Gastroesophageal sphincter (tissue), 4 donors: ENCODE measurements around the gene OTX1. TPM values are rescaled to one million over a fixed set of nuclear protein-coding genes. Genes with fewer than 3 reads are reported as not detected.

Experiments used
- ATAC-seq: fragments of 150-250 bp; one replicate; pipeline ENCODE4 v1.9.1; 2016; ENCODE audit warnings: mild to moderate bottlenecking, moderate library complexity
- H3K27ac ChIP-seq, 4 donors: fragments of 200-600 bp; sonication (generic) in 3 of 4; 1 replicate in 3 of 4; 2 replicates in 1 of 4; pipeline ENCODE4 v1.5.1; 2016 to 2019
- H3K27me3 ChIP-seq: fragments of 200-600 bp; sonication (generic); one replicate; pipeline ENCODE4 v1.5.1; 2019
- H3K36me3 ChIP-seq, 2 donors: fragments of 200-600 bp; sonication (generic); one replicate each; pipeline ENCODE4 v1.5.1; 2019; ENCODE audit warnings: control low read depth in 1 of 2
- H3K4me1 ChIP-seq, 3 donors: fragments of 200-600 bp; sonication (generic); 1 replicate in 2 of 3; 2 replicates in 1 of 3; pipeline ENCODE4 v1.5.1; 2016 to 2019; ENCODE audit warnings: control low read depth in 2 of 3
- H3K4me3 ChIP-seq, 2 donors: fragments of 200-600 bp; sonication (generic); one replicate each; pipeline ENCODE4 v1.5.1; 2019; ENCODE audit warnings: mild to moderate bottlenecking in 1 of 2, moderate library complexity in 1 of 2
- H3K9me3 ChIP-seq, 3 donors: fragments of 200-600 bp; sonication (generic); one replicate each; pipeline ENCODE4 v1.5.1; 2017 to 2019; ENCODE audit warnings: control low read depth in 2 of 3
- EP300 ChIP-seq: sonication (generic); formaldehyde crosslinking; IDR thresholded peaks from one replicate; pipeline ENCODE4 v1.6.1; 2017; ENCODE audit warnings: antibody characterized with exemption, mild to moderate bottlenecking
- POLR2A ChIP-seq, 2 donors: fragments of 450-650 bp; IDR thresholded peaks; one replicate each; pipeline ENCODE4 v1.6.1; 2017; ENCODE audit warnings: antibody characterized with exemption in 2 of 2, mild to moderate bottlenecking in 2 of 2, moderate library complexity in 1 of 2
- POLR2AphosphoS5 ChIP-seq: sonication (generic); formaldehyde crosslinking; IDR thresholded peaks from one replicate; pipeline ENCODE4 v1.6.1; 2017; ENCODE audit warnings: antibody characterized with exemption
- WGBS, 2 donors: methylation state at CpG; one replicate each; pipeline ENCODE4 v1.1.5; 2018; ENCODE audit warnings: low coverage in 1 of 2; 5-methylcytosine and 5-hydroxymethylcytosine counted together
- total RNA-seq, 4 donors: library from RNA; depleted of rRNA; stranded (reverse); fragments of >200 nt; gene quantifications; one replicate each; pipeline ENCODE4 v1.1.0, GENCODE V29; 2016
- TF ChIP-seq, protein P1 (sequence below), 4 experiments: fragments of 200-600 bp in 2 of 4; fragments of 450-650 bp in 2 of 4; sonication (generic) in 1 of 4; IDR thresholded peaks; one replicate each; pipeline ENCODE4 v1.5.1; 2017 to 2019; ENCODE audit warnings: antibody characterized with exemption in 4 of 4, mild to moderate bottlenecking in 2 of 4, moderate library complexity in 2 of 4

Gene OTX1
- total RNA-seq, 4 donors from 2014 or later, result 0.62 TPM; not detected in 3

DNA sequence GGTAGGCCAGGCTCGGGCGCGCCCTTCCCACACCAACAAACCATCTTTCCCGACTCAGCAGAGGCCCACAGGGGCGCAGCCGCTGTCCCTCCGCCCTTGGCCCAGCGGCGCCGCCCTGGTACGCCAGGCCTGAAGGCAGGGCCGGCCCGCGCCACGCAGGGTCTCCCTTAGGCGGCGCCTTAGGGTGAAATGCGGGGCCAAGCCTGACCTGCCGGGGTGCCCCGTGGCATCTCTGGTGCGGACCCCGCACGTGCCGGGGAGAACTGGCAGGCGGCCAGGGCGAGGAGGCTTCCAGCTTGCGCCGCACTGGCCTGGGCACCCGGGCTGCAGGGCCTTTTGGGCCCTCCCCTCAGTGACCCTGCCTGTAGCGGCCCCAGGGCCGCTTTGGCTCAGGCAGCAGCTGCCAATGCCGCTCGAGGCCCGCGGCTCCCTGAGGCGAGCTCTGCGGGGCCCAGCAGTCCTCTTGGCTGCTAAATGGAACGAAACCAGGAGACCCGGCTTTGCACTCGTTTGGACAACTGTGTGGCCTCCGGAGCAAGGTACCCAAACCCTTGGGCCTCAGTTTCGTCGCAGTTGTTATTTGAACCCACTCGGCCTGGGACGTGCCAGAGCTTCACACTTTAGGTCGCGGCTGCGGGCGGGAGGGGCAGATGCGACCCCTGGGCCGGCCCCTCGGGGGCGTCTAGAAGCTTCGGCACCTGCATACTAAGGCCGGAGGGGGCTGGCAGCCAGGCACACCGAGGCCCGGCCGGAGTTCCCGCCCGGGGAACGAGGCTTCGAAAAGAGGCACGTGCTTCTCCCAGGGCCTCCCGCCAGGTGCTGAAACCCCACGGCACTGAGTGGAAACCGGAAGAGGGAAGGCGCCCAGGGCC, 8.5 kb downstream of the OTX1 start:
- peaks cover 100% of the 10 kb centered on the region for H3K27me3 ChIP-seq
- H3K4me1 ChIP-seq, result peaks cover 2 to 59% (median 36%) of the 10 kb centered on the region in 3 donors
- no peaks in the 10 kb centered on the region for H3K36me3 ChIP-seq
- H3K27ac ChIP-seq, result no peak overlapping the region
- H3K4me3 ChIP-seq, result peak overlapping the region in 1 of 2 donors; percentile 29
- TF ChIP-seq EP300 (no peak), POLR2AphosphoS5 (no peak), POLR2A (IDR thresholded peaks at IDR 0.05) (no peak)
- TF ChIP-seq, protein P1, sequence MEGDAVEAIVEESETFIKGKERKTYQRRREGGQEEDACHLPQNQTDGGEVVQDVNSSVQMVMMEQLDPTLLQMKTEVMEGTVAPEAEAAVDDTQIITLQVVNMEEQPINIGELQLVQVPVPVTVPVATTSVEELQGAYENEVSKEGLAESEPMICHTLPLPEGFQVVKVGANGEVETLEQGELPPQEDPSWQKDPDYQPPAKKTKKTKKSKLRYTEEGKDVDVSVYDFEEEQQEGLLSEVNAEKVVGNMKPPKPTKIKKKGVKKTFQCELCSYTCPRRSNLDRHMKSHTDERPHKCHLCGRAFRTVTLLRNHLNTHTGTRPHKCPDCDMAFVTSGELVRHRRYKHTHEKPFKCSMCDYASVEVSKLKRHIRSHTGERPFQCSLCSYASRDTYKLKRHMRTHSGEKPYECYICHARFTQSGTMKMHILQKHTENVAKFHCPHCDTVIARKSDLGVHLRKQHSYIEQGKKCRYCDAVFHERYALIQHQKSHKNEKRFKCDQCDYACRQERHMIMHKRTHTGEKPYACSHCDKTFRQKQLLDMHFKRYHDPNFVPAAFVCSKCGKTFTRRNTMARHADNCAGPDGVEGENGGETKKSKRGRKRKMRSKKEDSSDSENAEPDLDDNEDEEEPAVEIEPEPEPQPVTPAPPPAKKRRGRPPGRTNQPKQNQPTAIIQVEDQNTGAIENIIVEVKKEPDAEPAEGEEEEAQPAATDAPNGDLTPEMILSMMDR (IDR thresholded peaks at IDR 0.05), result no peak
- ATAC-seq, result no peak
- 0% methylated on average over 3 of the region's 67 CpGs; no CpG with 5 or more reads in 1 of the 2 donors for WGBS, 2 donors
- H3K9me3 ChIP-seq, result peaks cover 0 to 9% (median 0%) of the 10 kb centered on the region in 3 donors

DNA sequence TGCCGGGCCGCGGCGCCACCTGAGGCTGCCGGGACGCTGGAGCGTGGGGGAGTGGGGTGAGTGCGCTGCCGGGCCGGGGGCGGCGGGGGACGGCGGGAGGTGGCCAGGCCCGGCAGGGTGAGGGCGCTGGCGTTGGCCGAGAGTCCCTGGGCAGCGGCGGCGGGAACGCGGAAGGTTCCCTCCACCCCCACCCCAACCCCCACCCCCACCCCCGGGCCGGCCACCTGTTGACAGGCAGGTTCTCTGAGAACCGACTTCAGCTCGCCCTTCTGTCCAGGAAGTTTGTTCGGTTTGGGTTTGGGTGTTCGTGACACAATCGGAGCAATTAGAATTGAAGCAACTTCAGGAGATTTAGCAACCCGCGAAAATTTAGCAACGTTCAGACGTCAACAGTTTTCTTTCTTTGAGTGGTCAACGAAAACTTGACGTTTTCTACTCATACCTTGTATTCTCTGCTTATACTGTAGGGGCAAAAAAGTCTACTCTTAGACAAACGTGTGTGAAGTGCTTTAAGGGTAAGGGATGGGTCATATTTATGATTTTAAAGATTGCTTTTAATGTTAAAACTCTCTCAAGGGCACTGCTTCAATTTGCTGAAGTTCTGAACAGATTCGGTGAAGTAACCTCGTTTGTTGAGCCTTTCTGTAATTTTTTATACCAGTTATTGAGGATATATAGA, 9.3 kb downstream of the OTX1 start:
- Histone ChIP-seq H3K4me3 (peak overlapping the region in 1 of 2 donors; percentile 29), H3K27ac (no peak overlapping the region), H3K27me3 (peaks cover 100% of the 10 kb centered on the region), H3K36me3 (no peaks in the 10 kb centered on the region), H3K4me1 (peaks cover 2 to 51% (median 36%) of the 10 kb centered on the region in 3 donors), H3K9me3 (peaks cover 0 to 6% (median 0%) of the 10 kb centered on the region in 3 donors)
- 6 to 9% methylated on average over 11 to 12 of the region's 39 CpGs for WGBS, 2 donors
- no peak for ATAC-seq
- peak; percentile 46 for TF ChIP-seq POLR2AphosphoS5
- TF ChIP-seq POLR2A (IDR thresholded peaks at IDR 0.05), result no peak
- TF ChIP-seq, protein P1 (IDR thresholded peaks at IDR 0.05), result no peak
- TF ChIP-seq EP300, result no peak

DNA sequence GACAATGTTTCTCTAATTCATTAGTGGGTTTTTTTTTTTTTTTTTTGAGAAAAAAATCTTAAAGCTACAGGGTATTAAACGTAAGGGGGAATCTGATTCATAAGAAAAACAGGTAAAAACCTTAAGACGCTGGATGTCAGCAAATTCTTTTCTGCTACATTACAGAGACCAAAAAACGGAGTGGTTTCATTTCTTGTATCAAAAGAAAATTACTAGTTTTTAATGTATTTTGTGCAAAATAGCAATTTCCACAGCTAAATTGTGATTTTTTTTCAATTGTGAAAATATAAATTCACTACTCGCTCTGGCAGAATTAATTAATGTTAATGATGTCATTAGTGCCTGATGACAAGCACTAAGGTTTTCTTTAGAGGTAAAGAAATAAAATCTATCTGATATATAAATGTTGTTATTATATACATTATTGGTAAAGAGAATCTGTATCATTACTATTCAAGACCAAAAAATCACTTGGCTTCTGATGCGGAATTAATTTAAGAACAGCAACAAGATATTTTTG, 9.9 kb downstream of the OTX1 start:
- no peak for TF ChIP-seq POLR2A (IDR thresholded peaks at IDR 0.05)
- TF ChIP-seq, protein P1 (IDR thresholded peaks at IDR 0.05), result no peak
- TF ChIP-seq POLR2AphosphoS5, result no peak
- TF ChIP-seq EP300, result no peak
- H3K27me3 ChIP-seq, result peaks cover 100% of the 10 kb centered on the region

DNA sequence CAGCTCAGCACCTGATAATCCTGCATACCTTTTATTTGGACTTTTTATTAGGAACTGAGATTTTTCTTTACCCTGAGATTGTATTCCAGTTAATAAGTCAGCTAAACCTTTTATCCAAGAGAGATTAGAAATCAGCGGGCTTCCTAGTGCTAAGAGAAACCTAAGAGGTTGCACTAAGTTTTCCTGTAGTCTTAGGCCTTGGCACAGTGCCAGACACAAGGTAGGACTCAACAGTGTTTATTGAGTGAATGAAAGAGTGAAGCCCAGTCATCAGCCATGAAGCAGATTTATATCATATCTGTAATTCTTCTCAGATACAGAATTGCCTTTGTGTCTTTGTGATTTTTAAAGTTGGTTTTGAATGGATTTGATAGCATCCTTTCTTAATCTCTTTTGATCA, 13.6 kb downstream of the OTX1 start:
- TF ChIP-seq EP300, result no peak
- no peak for TF ChIP-seq POLR2A (IDR thresholded peaks at IDR 0.05)
- no peak for TF ChIP-seq POLR2AphosphoS5
- TF ChIP-seq, protein P1 (IDR thresholded peaks at IDR 0.05), result no peak
- H3K27ac ChIP-seq, result no peak overlapping the region
- no peaks in the 10 kb centered on the region for H3K36me3 ChIP-seq
- peaks cover 0 to 6% (median 0%) of the 10 kb centered on the region in 3 donors for H3K9me3 ChIP-seq
- 67 to 83% methylated on average over 1 of the region's 1 CpG for WGBS, 2 donors
- peaks cover 96% of the 10 kb centered on the region for H3K27me3 ChIP-seq
- no peak for ATAC-seq
- H3K4me1 ChIP-seq, result peaks cover 0 to 10% (median 6%) of the 10 kb centered on the region in 3 donors
- no peak overlapping the region for H3K4me3 ChIP-seq

More for the DNA sequence above, 9.9 kb downstream of the OTX1 start:
- Histone ChIP-seq H3K36me3 (no peaks in the 10 kb centered on the region), H3K4me3 (no peak overlapping the region), H3K4me1 (peaks cover 2 to 45% (median 31%) of the 10 kb centered on the region in 3 donors), H3K27ac (no peak overlapping the region), H3K9me3 (peaks cover 0 to 6% (median 0%) of the 10 kb centered on the region in 3 donors)
- no peak for ATAC-seq
- 30 to 34% methylated on average over 5 of the region's 5 CpGs for WGBS, 2 donors
